Heart left ventricle (tissue), 16 donors: Measurements from ENCODE around the gene CSNK2A2. TPM values are rescaled to one million over a fixed set of nuclear protein-coding genes. Genes with fewer than 3 reads are reported as not detected.

Experiments used
- ATAC-seq, 4 donors: fragments of 200-7000 bp; cut with Tn5 transposase; one replicate each; pipeline ENCODE4 v1.9.1; 2020 to 2022; ENCODE audit warnings: moderate library complexity in 4 of 4, mild to moderate bottlenecking in 3 of 4, moderate number of reproducible peaks in 1 of 4
- DNase-seq, 5 donors: peaks; one replicate each; pipeline ENCODE4 v3.0.0-alpha.2; 2020
- H3K27ac ChIP-seq, 12 donors: fragments of 200-600 bp; sonication (generic) in 4 of 12; one replicate each; pipeline versions ENCODE4 v1.5.0 to v1.8.0; 2016 to 2022; ENCODE audit warnings: mild to moderate bottlenecking in 2 of 12
- H3K27me3 ChIP-seq, 9 donors: fragments of 200-600 bp; sonication (generic) in 2 of 9; one replicate each; pipeline versions ENCODE4 v1.5.1 to v1.8.0; 2016 to 2022; ENCODE audit warnings: mild to moderate bottlenecking in 3 of 9
- H3K36me3 ChIP-seq, 9 donors: fragments of 200-600 bp; sonication (generic) in 2 of 9; one replicate each; pipeline versions ENCODE4 v1.5.0 to v1.8.0; 2018 to 2022; ENCODE audit warnings: mild to moderate bottlenecking in 2 of 9
- H3K4me1 ChIP-seq, 12 donors: fragments of 200-600 bp; sonication (generic) in 4 of 12; one replicate each; pipeline versions ENCODE4 v1.5.0 to v1.8.0; 2016 to 2022; ENCODE audit warnings: mild to moderate bottlenecking in 3 of 12
- H3K4me3 ChIP-seq, 12 donors: fragments of 200-600 bp; sonication (generic) in 4 of 12; one replicate each; pipeline versions ENCODE4 v1.5.0 to v1.8.0; 2017 to 2022; ENCODE audit warnings: mild to moderate bottlenecking in 9 of 12, moderate library complexity in 4 of 12
- H3K9me3 ChIP-seq, 12 donors: fragments of 200-600 bp; sonication (generic) in 4 of 12; one replicate each; pipeline versions ENCODE4 v1.5.0 to v1.8.0; 2016 to 2022; ENCODE audit warnings: mild to moderate bottlenecking in 1 of 12
- POLR2A ChIP-seq, 2 donors: fragments of 450-650 bp; IDR thresholded peaks; one replicate each; pipeline ENCODE4 v1.6.1; 2017; ENCODE audit warnings: antibody characterized with exemption in 2 of 2, mild to moderate bottlenecking in 2 of 2, moderate library complexity in 2 of 2
- WGBS, 4 donors: extraction: QIAGEN DNeasy Blood & Tissue Kit in 2 of 4; methylation state at CpG; one replicate each; pipeline versions ENCODE4 v1.1.5 to v1.1.7; 2013 to 2018; 5-methylcytosine and 5-hydroxymethylcytosine counted together
- intact Hi-C, 10 donors: fragments of 100-400 bp; cut with DNase I; formaldehyde crosslinking; loops; one replicate each; pipeline versions ENCODE4 v1.11.1 to v1.14.2; 2022
- polyA plus RNA-seq, 2 donors: library from polyadenylated mRNA; stranded (reverse); fragments of 200-250 nt; gene quantifications; one replicate each; pipeline ENCODE4 v1.2.3, GENCODE V29; 2013
- total RNA-seq, 9 donors: library from RNA; depleted of rRNA in 2 of 9; stranded (reverse); fragments of >200 nt in 2 of 9; fragmentation: NEBNext Ultra II Directional in 3 of 9; extraction: Animal tissue kit (Norgen Biotek cat#: 25700) in 3 of 9; gene quantifications; one replicate each; pipeline versions ENCODE4 v1.1.0 to v1.2.4, GENCODE V29; 2016 to 2023
- TF ChIP-seq, protein P1 (sequence below), 12 donors: fragments of 200-600 bp; sonication (generic) in 4 of 12; IDR thresholded peaks; one replicate each; pipeline versions ENCODE4 v1.5.0 to v1.8.0; 2018 to 2022; ENCODE audit warnings: antibody characterized with exemption in 12 of 12, mild to moderate bottlenecking in 5 of 12
- donor health status: ischemic (EF 13 %, LVEDD 7.1; RV severe dilation, severe dysfunction).
- donor health status: healthy with polysubstance abuse.
- donor health status: DM: no; HTN: yes; CAD: no.
- donor health status: DM: no; HTN: no; CAD: no.
- donor health status: ischemic (EF 25% LVEDD 6.9; RV normal size, moderate dysfunction).
- donor health status: ischemic (EF 25% LVEDD 5.7; RV mildly dilated, moderate dysfunction).
- donor health status: healthy.
- donor health status: DM: yes; HTN: yes; CAD: no.
- donor health status: ischemic (EF 35%, LVEDD 5.7; RV mildly dilated, moderate dysfunction).
- donor health status: nonischemic (EF 11% LVEDD 7.7; RV severe dilation, severe dysfunction).
- donor health status: DM: yes; HTN: yes; CAD: no.
- donor health status: PGD.
- donor health status: ischemic (EF 29% LVEDD 5.4; RV normal size, mild dysfunction).
- donor health status: nonischemic (EF 23%, LVEDD 6.1; RV moderate dilation, normal function).

CSNK2A2 gene
- total and polyA plus RNA-seq, 11 donors: 20.9 to 48.4 (median 36.4) TPM

DNA sequence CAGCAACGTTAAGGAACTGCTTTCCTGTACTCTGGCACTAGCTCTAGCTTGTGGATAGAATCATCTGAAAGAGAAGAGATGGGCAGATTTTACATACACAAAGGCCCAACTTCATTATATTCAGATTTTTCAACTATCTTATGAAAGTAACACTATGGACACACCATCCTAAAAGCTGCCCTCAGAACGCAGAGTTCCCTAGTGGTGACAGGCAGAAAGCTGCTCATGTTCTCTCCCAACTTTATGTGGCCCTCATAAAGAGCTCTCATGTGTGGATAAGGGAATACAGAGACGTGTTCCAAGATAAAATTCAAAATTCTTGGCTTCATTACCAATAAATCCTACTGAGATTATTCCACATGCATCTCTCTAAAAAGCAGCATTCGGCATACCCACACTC lies 70.3 kb downstream of the CSNK2A2 start:
- TF ChIP-seq, protein P1, sequence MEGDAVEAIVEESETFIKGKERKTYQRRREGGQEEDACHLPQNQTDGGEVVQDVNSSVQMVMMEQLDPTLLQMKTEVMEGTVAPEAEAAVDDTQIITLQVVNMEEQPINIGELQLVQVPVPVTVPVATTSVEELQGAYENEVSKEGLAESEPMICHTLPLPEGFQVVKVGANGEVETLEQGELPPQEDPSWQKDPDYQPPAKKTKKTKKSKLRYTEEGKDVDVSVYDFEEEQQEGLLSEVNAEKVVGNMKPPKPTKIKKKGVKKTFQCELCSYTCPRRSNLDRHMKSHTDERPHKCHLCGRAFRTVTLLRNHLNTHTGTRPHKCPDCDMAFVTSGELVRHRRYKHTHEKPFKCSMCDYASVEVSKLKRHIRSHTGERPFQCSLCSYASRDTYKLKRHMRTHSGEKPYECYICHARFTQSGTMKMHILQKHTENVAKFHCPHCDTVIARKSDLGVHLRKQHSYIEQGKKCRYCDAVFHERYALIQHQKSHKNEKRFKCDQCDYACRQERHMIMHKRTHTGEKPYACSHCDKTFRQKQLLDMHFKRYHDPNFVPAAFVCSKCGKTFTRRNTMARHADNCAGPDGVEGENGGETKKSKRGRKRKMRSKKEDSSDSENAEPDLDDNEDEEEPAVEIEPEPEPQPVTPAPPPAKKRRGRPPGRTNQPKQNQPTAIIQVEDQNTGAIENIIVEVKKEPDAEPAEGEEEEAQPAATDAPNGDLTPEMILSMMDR (IDR thresholded peaks at IDR 0.05): peak in 1 of 12 donors; percentile 11
- TF ChIP-seq POLR2A (IDR thresholded peaks at IDR 0.05): no peak
- intact Hi-C loops: loop anchor here in 4 of 10 donors (5.0 to 10.0 kb wide), 4 partner anchors 70 to 357 kb away; partner anchors contain the start of gene CSNK2A2 (in 1 of the 4)
- no peak for ATAC-seq
- no peaks in the 10 kb centered on the region for H3K36me3 ChIP-seq
- peak overlapping the region; percentile 39 to 95 (median 90) for H3K27ac ChIP-seq
- H3K9me3 ChIP-seq: peaks cover 0 to 7% (median 0%) of the 10 kb centered on the region in 12 donors
- DNase-seq: no peak
- WGBS, 4 donors: 4 to 11% (median 5%) methylated on average over 4 of the region's 4 CpGs
- H3K4me3 ChIP-seq: peak overlapping the region in 11 of 12 donors; percentile 75 to 93 (median 85)
- H3K4me1 ChIP-seq: peaks cover 0 to 62% (median 50%) of the 10 kb centered on the region in 12 donors
- no peaks in the 10 kb centered on the region for H3K27me3 ChIP-seq

DNA sequence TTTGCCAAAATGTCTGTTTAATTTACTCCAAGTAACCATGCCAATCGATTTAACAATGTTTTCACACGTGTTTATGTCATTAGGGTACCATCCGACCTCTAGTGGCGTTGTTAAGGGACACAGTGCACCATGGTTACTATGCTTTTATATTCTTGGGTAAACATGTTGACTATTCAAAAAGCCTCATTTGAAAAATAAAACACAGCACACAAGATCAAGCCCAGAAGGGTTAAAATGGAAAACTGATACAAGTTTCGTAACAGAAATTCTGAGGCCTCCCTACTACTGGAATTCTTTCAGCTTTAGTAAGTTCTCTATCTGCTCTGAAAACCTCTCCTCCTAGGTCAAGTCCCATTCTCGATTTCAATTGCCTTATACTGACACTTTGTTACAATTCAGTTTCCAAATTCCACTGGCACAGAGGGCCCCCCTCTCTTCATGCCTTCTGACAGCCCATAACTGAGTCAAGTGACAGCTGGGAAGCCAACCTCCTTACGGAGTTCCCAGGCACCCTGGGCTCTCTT lies 70.8 kb downstream of the CSNK2A2 start:
- Histone ChIP-seq H3K4me1 (peaks cover 0 to 64% (median 54%) of the 10 kb centered on the region in 12 donors), H3K27ac (peak overlapping the region; percentile 39 to 95 (median 90)), H3K9me3 (peaks cover 0 to 7% (median 0%) of the 10 kb centered on the region in 12 donors), H3K27me3 (no peaks in the 10 kb centered on the region), H3K36me3 (no peaks in the 10 kb centered on the region), H3K4me3 (peak overlapping the region in 10 of 12 donors; percentile 75 to 93 (median 87))
- ATAC-seq: no peak
- intact Hi-C loops: loop anchor here in 4 of 10 donors (5.0 to 10.0 kb wide), 4 partner anchors 70 to 358 kb away; partner anchors contain the start of gene CSNK2A2 (in 1 of the 4)
- no peak for TF ChIP-seq POLR2A (IDR thresholded peaks at IDR 0.05)
- TF ChIP-seq, protein P1 (IDR thresholded peaks at IDR 0.05): peak; percentile 9 to 64 (median 43)
- DNase-seq: no peak
- 3 to 6% (median 4%) methylated on average over 7 of the region's 7 CpGs for WGBS, 4 donors

DNA sequence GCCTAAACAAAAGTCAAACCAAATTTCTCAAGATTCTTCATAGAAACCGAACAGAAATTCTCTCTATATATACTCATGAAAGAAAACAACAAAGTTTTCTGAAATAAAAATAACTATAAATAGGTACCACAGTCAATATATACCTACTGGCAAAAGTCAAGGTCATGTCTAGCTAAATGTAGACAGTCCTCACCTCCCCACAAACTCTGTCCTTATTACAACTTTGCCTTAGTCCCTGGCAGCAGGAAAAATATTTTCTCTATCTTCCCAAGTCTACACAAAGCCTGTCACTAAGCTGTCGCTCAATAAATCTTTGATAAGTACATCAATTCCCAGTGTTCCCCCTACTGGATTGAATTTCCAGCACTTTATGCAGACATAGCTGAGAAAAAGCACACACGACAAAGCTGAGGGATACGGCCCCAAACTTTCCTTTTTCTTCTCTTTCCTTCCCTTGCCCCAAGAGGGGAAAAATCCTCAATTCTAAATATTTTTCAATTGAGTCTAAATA lies 71.4 kb downstream of the CSNK2A2 start:
- 18 to 34% (median 24%) methylated on average over 4 of the region's 4 CpGs for WGBS, 4 donors

More for the DNA sequence above, 71.4 kb downstream of the CSNK2A2 start:
- Histone ChIP-seq H3K27ac (peak overlapping the region; percentile 39 to 95 (median 90)), H3K9me3 (peaks cover 0 to 7% (median 0%) of the 10 kb centered on the region in 12 donors), H3K4me1 (peaks cover 1 to 70% (median 60%) of the 10 kb centered on the region in 12 donors), H3K36me3 (no peaks in the 10 kb centered on the region), H3K4me3 (peak overlapping the region in 7 of 12 donors; percentile 75 to 93 (median 89)), H3K27me3 (no peaks in the 10 kb centered on the region)
- TF ChIP-seq POLR2A (IDR thresholded peaks at IDR 0.05): no peak
- TF ChIP-seq, protein P1 (IDR thresholded peaks at IDR 0.05): no peak
- ATAC-seq (no peak), DNase-seq (no peak)
- intact Hi-C loops: loop anchor here in 4 of 10 donors (5.0 to 10.0 kb wide), 4 partner anchors 71 to 358 kb away; partner anchors contain the start of gene CSNK2A2 (in 1 of the 4)
